HG03066 (cell line): ENCODE measurements around the gene NOMO2.
"Not testable (repeated sequence)": the region's sequence is repeated elsewhere in the genome, so short reads cannot be mapped to it uniquely, and the experiment has no call there.

Experiments
- ATAC-seq: cut with Tn5 transposase; IDR thresholded peaks from one replicate; pipeline ENCODE4 v1.9.1; 2021; ENCODE audit warnings: low read depth; ENCODE audit not compliant: unreplicated experiment

NOMO2 gene

GRCh38 chr16:18579261-18579660, 17.4 kb upstream of the NOMO2 start:
- not testable (repeated sequence) for ATAC-seq

GRCh38 chr16:18577942-18578341, 16.0 kb upstream of the NOMO2 start:
- ATAC-seq, result not testable (repeated sequence)

GRCh38 chr16:18575945-18576344, 14.0 kb upstream of the NOMO2 start:
- ATAC-seq, result not testable (repeated sequence)

- ATAC-seq, result not testable (repeated sequence)
Measured at GRCh38 chr16:18575298-18575917, 13.5 kb upstream of the NOMO2 start.

GRCh38 chr16:18573887-18574286, 12.0 kb upstream of the NOMO2 start:
- ATAC-seq, result not testable (repeated sequence)

- ATAC-seq, result not testable (repeated sequence)
Measured at GRCh38 chr16:18572973-18573372, 11.1 kb upstream of the NOMO2 start.

GRCh38 chr16:18571307-18571850, 9.5 kb upstream of the NOMO2 start:
- not testable (repeated sequence) for ATAC-seq

GRCh38 chr16:18570529-18571306, 8.8 kb upstream of the NOMO2 start:
- not testable (repeated sequence) for ATAC-seq

GRCh38 chr16:18560416-18561220, 1.3 kb downstream of the NOMO2 start:
- ATAC-seq, result not testable (repeated sequence)

GRCh38 chr16:18553671-18554070, 8.2 kb downstream of the NOMO2 start:
- ATAC-seq, result not testable (repeated sequence)

- ATAC-seq, result not testable (repeated sequence)
Measured at GRCh38 chr16:18547382-18547781, 14.5 kb downstream of the NOMO2 start.

GRCh38 chr16:18546853-18547252, 15.0 kb downstream of the NOMO2 start:
- ATAC-seq, result not testable (repeated sequence)

GRCh38 chr16:18544232-18545081, 17.4 kb downstream of the NOMO2 start:
- not testable (repeated sequence) for ATAC-seq

- not testable (repeated sequence) for ATAC-seq
Measured at GRCh38 chr16:18541912-18542311, 20.0 kb downstream of the NOMO2 start.

- not testable (repeated sequence) for ATAC-seq
Measured at GRCh38 chr16:18537004-18537403, 24.9 kb downstream of the NOMO2 start.

GRCh38 chr16:18535519-18536168, 26.3 kb downstream of the NOMO2 start:
- not testable (repeated sequence) for ATAC-seq

GRCh38 chr16:18534308-18534707, 27.6 kb downstream of the NOMO2 start:
- ATAC-seq, result not testable (repeated sequence)

GRCh38 chr16:18531323-18531722, 30.6 kb downstream of the NOMO2 start:
- ATAC-seq, result not testable (repeated sequence)

- ATAC-seq, result not testable (repeated sequence)
Measured at GRCh38 chr16:18530329-18530728, 31.6 kb downstream of the NOMO2 start.
